Vagina (tissue), 2 donors: ENCODE results near the gene C20orf96.
"Not testable (repeated sequence)": the region's sequence is repeated elsewhere in the genome, so short reads cannot be mapped to it uniquely, and the experiment has no call there.

Experiments used
- CTCF ChIP-seq, 3 experiments: fragments of 450-650 bp in 2 of 3; fragments of 200-600 bp in 1 of 3; sonication (generic) in 1 of 3; IDR thresholded peaks; one replicate each; pipeline ENCODE4 v1.5.1; 2017 to 2019; ENCODE audit warnings: antibody characterized with exemption in 3 of 3, mild to moderate bottlenecking in 2 of 3, moderate library complexity in 2 of 3
- POLR2A ChIP-seq, 2 donors: fragments of 450-650 bp; IDR thresholded peaks; one replicate each; pipeline ENCODE4 v1.6.1; 2017; ENCODE audit warnings: antibody characterized with exemption in 2 of 2, mild to moderate bottlenecking in 2 of 2, moderate library complexity in 2 of 2

GRCh38 chr20:225879-226278, 64.7 kb downstream of the C20orf96 start:
- TF ChIP-seq CTCF, POLR2A (IDR thresholded peaks at IDR 0.05): not testable (repeated sequence)
